SU-DHL-6 (cell line): Measurements from ENCODE around the gene GRIK4.

Experiments used
- H2AFZ ChIP-seq: fragments of 200-600 bp; sonication (generic); 2 replicates; pipeline ENCODE4 v1.6.1; 2014; ENCODE audit warnings: low read depth, mild to moderate bottlenecking, moderate library complexity, mixed read lengths, antibody characterized with exemption, low read length; ENCODE audit not compliant: severe bottlenecking
- H3F3A ChIP-seq: fragments of 200-600 bp; shearing (Covaris generic); 2 replicates; pipeline ENCODE4 v1.6.0; 2016; ENCODE audit warnings: antibody characterized with exemption, mild to moderate bottlenecking; ENCODE audit not compliant: insufficient read depth
- H3K27ac ChIP-seq: fragments of 200-600 bp; sonication (generic); 2 replicates; pipeline ENCODE4 v1.5.1; 2016; ENCODE audit warnings: low read depth, mild to moderate bottlenecking, low read length, moderate library complexity, mixed read lengths
- H3K27me3 ChIP-seq: fragments of 200-600 bp; sonication (generic), shearing (Covaris generic); 2 replicates; pipeline ENCODE4 v1.6.0; 2014; ENCODE audit warnings: mild to moderate bottlenecking, low read length
- H3K36me3 ChIP-seq: fragments of 200-600 bp; sonication (generic); 2 replicates; pipeline ENCODE4 v1.6.1; 2014; ENCODE audit warnings: mild to moderate bottlenecking, low read length, mixed read lengths
- H3K4me2 ChIP-seq: fragments of 300-600, 200-600 bp; shearing (Covaris generic), sonication (generic); 2 replicates; pipeline ENCODE4 v1.6.0; 2014; ENCODE audit warnings: low read length, low read depth, mild to moderate bottlenecking; ENCODE audit not compliant: poor library complexity, severe bottlenecking
- H3K4me3 ChIP-seq: fragments of 200-600 bp; sonication (generic); 2 replicates; pipeline ENCODE4 v1.5.1; 2014; ENCODE audit warnings: antibody characterized with exemption, low read length, mild to moderate bottlenecking, mixed read lengths; ENCODE audit not compliant: insufficient read depth, poor library complexity, severe bottlenecking
- H3K79me2 ChIP-seq: fragments of 200-600 bp; sonication (generic); 2 replicates; pipeline ENCODE4 v1.6.1; 2014; ENCODE audit warnings: mild to moderate bottlenecking, low read length, moderate library complexity; ENCODE audit not compliant: insufficient read depth
- H3K9ac ChIP-seq: fragments of 200-600 bp; sonication (generic); 2 replicates; pipeline ENCODE4 v1.7.0; 2014; ENCODE audit warnings: mild to moderate bottlenecking, low read length
- H3K9me2 ChIP-seq: fragments of 200-600 bp; sonication (generic); replicated peaks from 2 replicates; pipeline ENCODE4 v1.6.1; 2014; ENCODE audit warnings: low read length; ENCODE audit not compliant: insufficient read depth
- H3K9me3 ChIP-seq: fragments of 200-600 bp; sonication (generic); 2 replicates; pipeline ENCODE4 v1.6.1; 2014; ENCODE audit warnings: low read length, mixed read lengths; ENCODE audit not compliant: insufficient read depth
- H4K20me1 ChIP-seq: fragments of 200-600 bp; sonication (generic); 2 replicates; pipeline ENCODE4 v1.6.1; 2014; ENCODE audit warnings: low read depth, mild to moderate bottlenecking, antibody characterized with exemption, low read length, moderate library complexity, mixed read lengths
- EZH2phosphoT487 ChIP-seq: fragments of 200-600 bp; sonication (generic), shearing (Covaris generic); conservative IDR thresholded peaks from 2 replicates; pipeline ENCODE4 v1.6.1; 2018; ENCODE audit warnings: mild to moderate bottlenecking, antibody characterized with exemption, low read length, moderate library complexity, mixed read lengths
- TF ChIP-seq, protein P1 (sequence below): fragments of 200-600 bp; sonication (generic); IDR thresholded peaks from one replicate; pipeline ENCODE4 v1.5.1; 2017; ENCODE audit warnings: antibody characterized with exemption, mild to moderate bottlenecking, low read length, moderate library complexity; ENCODE audit not compliant: insufficient read depth, poor library complexity, severe bottlenecking

GRIK4 gene

DNA sequence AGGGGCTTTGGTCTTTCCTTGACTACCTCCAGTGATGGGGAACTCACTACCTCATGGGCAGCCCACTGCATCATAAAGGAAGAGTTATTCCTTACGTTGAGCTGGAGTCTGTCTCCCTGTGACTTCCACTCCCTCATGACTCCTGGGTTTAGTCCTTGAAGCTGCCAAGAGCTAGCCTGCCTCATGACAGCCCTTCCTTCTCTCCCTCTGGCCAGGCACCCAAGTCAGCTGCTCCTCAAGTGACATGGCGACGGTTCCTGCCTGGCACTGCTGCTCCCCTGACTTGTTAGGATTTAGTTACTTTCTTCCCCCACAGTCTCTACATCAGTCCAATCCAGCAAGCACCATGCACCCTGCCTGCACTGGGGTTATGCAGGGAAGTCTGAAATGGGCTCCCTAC lies 316.3 kb downstream of the GRIK4 start:
- no peak overlapping the region for H3K4me2 ChIP-seq
- no peak overlapping the region for H3K4me3 ChIP-seq
- H3K27ac ChIP-seq: no peak overlapping the region
- H3K27me3 ChIP-seq: no peaks in the 10 kb centered on the region
- no peaks in the 10 kb centered on the region for H4K20me1 ChIP-seq
- no peak overlapping the region for H2AFZ ChIP-seq
- H3F3A ChIP-seq: no peaks in the 10 kb centered on the region
- H3K79me2 ChIP-seq: no peaks in the 10 kb centered on the region
- TF ChIP-seq, protein P1, sequence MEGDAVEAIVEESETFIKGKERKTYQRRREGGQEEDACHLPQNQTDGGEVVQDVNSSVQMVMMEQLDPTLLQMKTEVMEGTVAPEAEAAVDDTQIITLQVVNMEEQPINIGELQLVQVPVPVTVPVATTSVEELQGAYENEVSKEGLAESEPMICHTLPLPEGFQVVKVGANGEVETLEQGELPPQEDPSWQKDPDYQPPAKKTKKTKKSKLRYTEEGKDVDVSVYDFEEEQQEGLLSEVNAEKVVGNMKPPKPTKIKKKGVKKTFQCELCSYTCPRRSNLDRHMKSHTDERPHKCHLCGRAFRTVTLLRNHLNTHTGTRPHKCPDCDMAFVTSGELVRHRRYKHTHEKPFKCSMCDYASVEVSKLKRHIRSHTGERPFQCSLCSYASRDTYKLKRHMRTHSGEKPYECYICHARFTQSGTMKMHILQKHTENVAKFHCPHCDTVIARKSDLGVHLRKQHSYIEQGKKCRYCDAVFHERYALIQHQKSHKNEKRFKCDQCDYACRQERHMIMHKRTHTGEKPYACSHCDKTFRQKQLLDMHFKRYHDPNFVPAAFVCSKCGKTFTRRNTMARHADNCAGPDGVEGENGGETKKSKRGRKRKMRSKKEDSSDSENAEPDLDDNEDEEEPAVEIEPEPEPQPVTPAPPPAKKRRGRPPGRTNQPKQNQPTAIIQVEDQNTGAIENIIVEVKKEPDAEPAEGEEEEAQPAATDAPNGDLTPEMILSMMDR: no peak
- no peak for TF ChIP-seq EZH2phosphoT487
- H3K9me3 ChIP-seq: no peaks in the 10 kb centered on the region
- H3K36me3 ChIP-seq: no peaks in the 10 kb centered on the region
- H3K9me2 ChIP-seq: no peaks in the 10 kb centered on the region
- H3K9ac ChIP-seq: no peak overlapping the region

GRCh38 chr11:120828847-120829246 lies 317.3 kb downstream of the GRIK4 start:
- Histone ChIP-seq H3K4me3 (no peak overlapping the region), H3K9me2 (no peaks in the 10 kb centered on the region), H3K9me3 (no peaks in the 10 kb centered on the region), H2AFZ (no peak overlapping the region), H4K20me1 (no peaks in the 10 kb centered on the region), H3K4me2 (no peak overlapping the region), H3F3A (no peaks in the 10 kb centered on the region), H3K79me2 (no peaks in the 10 kb centered on the region), H3K9ac (no peak overlapping the region), H3K27me3 (no peaks in the 10 kb centered on the region), H3K27ac (no peak overlapping the region), H3K36me3 (no peaks in the 10 kb centered on the region)
- TF ChIP-seq EZH2phosphoT487: no peak
- TF ChIP-seq, protein P1: no peak

DNA sequence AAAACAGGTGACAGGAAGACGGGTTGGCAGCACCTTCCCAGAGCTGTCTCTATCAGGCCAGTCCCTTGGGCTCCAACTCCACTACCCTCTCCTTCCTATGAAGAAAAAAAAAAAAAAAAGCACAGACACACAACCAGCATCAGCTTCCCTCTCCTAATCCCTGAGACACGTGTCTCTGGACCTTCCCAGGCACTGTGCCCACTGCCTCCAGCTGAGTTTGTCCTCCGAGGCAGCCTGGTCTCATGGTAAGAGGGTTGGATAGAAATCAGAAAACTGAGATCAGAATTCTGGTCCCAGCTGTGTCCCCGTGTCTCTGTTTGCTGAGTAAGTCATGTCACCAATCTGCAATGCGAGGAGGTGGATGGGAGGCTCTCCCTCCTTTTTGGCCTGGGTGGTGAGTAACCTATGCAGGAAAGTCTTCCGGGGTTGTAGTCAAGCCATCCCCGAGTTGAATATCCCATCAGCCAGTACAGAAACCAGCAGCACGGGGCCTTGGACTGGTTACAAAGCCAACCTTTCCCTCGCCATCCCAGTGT lies 318.6 kb downstream of the GRIK4 start:
- Histone ChIP-seq H3F3A (no peaks in the 10 kb centered on the region), H3K4me2 (no peak overlapping the region), H3K9me3 (no peaks in the 10 kb centered on the region), H2AFZ (no peak overlapping the region), H4K20me1 (no peaks in the 10 kb centered on the region), H3K36me3 (no peaks in the 10 kb centered on the region), H3K9ac (no peak overlapping the region), H3K27me3 (no peaks in the 10 kb centered on the region), H3K27ac (no peak overlapping the region), H3K79me2 (no peaks in the 10 kb centered on the region), H3K9me2 (no peaks in the 10 kb centered on the region), H3K4me3 (no peak overlapping the region)
- TF ChIP-seq EZH2phosphoT487: no peak
- TF ChIP-seq, protein P1: no peak
